GM19025 (cell line): ENCODE data around the gene ANO1.

Experiments
- ATAC-seq: cut with Tn5 transposase; IDR thresholded peaks from one replicate; pipeline ENCODE4 v1.9.1; 2021; ENCODE audit warnings: mild to moderate bottlenecking, low read depth, moderate library complexity; ENCODE audit not compliant: unreplicated experiment

The ANO1 gene

GRCh38 chr11:70156291-70157037, 78.3 kb downstream of the ANO1 start:
- ATAC-seq, result no peak

- no peak for ATAC-seq
These were observed 80.1 kb downstream of the ANO1 start for GRCh38 chr11:70158201-70158600.

- ATAC-seq, result no peak
These were observed 80.8 kb downstream of the ANO1 start for GRCh38 chr11:70158757-70159389.

GRCh38 chr11:70159627-70160570, 81.8 kb downstream of the ANO1 start:
- no peak for ATAC-seq

- ATAC-seq, result no peak
These were observed 83.0 kb downstream of the ANO1 start for GRCh38 chr11:70161043-70161625.

GRCh38 chr11:70164705-70165104, 86.6 kb downstream of the ANO1 start:
- ATAC-seq, result no peak

- ATAC-seq, result no peak
These were observed 89.0 kb downstream of the ANO1 start for GRCh38 chr11:70167120-70167519.

- ATAC-seq, result no peak
These were observed 89.7 kb downstream of the ANO1 start for GRCh38 chr11:70167723-70168404.

GRCh38 chr11:70168405-70168754, 90.3 kb downstream of the ANO1 start:
- ATAC-seq, result no peak

GRCh38 chr11:70169127-70169526, 91.0 kb downstream of the ANO1 start:
- no peak for ATAC-seq

GRCh38 chr11:70169632-70170031, 91.5 kb downstream of the ANO1 start:
- ATAC-seq, result no peak

- ATAC-seq, result no peak
These were observed 92.6 kb downstream of the ANO1 start for GRCh38 chr11:70170596-70171210.

GRCh38 chr11:70173018-70173417, 94.9 kb downstream of the ANO1 start:
- ATAC-seq, result no peak

- ATAC-seq, result no peak
These were observed 96.6 kb downstream of the ANO1 start for GRCh38 chr11:70174547-70175235.

GRCh38 chr11:70175236-70175698, 97.2 kb downstream of the ANO1 start:
- ATAC-seq, result no peak

- no peak for ATAC-seq
These were observed 99.0 kb downstream of the ANO1 start for GRCh38 chr11:70176940-70177689.

GRCh38 chr11:70180906-70181305, 102.8 kb downstream of the ANO1 start:
- no peak for ATAC-seq

- ATAC-seq, result no peak
These were observed 104.1 kb downstream of the ANO1 start for GRCh38 chr11:70182266-70182665.
